ENCODE results near the gene NME3.
A peak's percentile ranks its signal among the peaks of the same experiment; 100 is the strongest.

Gene NME3

DNA sequence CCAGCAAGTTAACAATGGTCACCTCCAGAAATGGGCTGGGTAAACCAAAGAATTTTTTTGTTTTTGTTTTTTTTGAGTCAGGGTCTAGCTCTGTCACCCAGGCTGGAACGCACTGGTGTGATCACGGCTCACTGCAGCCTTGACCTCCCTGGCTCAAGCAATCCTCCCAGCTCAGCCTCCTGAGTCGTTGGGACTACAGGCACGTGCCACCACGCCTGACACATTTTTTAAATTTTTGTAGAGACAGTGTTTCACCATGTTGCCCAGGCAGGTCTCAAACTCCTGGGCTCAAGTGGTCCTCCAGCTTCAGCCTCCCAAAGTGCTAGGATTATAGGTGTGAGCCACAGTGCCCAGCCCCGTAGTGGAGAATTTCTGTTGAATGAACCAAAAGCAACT, 9.3 kb upstream of the NME3 start:
- DNase-seq (ENCODE audit: low read depth) = no peak

DNA sequence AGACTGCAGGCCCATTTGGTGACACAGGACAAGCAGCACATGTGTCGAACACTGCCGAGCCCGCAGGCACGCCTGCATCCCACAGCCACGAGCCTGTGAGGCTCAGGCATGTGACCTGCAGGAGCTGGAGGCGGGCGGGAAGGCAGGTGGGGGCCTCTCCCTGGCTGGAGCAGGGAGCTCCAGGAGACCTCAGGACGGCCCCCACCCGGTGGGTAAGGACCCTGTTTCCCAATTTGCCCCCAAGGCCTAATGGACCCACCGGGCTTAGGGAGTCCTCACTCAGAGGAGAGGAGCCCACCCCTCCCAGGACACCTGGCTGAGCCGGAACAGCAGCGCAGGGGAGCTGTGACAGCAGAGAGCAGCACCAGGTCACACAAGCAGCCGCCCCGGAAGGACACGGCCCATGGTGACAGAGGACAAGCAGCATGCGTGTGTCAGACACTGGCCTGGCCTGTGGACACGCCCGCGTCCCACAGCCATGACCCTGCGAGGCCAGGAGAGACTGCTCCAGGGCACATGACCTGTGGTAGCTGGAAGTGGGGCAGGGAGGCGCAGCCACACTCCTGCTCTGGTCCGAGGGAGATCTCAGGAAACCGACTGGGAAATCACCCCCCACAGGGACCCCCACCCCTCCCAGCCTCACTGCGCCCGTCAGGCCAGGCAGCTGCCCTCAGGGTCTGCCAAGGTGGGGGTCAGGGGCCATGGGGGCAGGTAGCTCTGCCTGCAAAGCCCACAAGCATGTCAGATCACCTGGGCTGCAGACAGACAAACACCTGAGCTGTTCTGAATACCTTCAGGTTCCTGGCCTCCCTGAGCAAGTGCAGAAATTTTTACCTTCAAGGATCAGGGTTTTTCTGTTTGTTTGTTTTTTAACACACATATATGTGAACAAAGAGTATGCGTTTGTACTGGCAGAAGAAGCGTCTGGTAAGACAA, 8.7 kb upstream of the NME3 start:
- no peak for DNase-seq (ENCODE audit: low read depth)

DNA sequence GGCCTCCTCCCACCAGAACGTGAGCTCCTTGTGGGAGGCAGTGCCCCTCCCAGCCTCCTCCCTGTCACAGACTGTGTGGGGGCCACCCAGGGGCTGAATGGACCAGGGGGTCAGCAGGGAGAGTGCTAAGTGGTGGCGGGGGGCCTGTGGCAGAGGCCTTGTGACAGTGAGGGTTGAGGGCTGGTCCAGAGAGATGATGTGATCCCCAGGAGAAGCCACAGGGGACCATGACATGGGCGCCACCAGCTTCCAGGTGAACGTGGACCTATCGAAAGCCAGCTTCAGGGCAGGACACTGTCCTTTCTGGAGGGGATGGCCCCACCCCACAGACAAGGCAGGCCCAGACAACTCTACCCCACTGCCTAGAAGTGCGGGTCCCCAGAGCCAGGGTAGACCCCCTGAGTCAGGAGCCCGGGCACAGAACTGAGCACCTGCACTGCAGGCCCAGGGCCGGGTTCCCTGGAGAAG, 7.9 kb upstream of the NME3 start:
- DNase-seq (ENCODE audit: low read depth) = no peak

DNA sequence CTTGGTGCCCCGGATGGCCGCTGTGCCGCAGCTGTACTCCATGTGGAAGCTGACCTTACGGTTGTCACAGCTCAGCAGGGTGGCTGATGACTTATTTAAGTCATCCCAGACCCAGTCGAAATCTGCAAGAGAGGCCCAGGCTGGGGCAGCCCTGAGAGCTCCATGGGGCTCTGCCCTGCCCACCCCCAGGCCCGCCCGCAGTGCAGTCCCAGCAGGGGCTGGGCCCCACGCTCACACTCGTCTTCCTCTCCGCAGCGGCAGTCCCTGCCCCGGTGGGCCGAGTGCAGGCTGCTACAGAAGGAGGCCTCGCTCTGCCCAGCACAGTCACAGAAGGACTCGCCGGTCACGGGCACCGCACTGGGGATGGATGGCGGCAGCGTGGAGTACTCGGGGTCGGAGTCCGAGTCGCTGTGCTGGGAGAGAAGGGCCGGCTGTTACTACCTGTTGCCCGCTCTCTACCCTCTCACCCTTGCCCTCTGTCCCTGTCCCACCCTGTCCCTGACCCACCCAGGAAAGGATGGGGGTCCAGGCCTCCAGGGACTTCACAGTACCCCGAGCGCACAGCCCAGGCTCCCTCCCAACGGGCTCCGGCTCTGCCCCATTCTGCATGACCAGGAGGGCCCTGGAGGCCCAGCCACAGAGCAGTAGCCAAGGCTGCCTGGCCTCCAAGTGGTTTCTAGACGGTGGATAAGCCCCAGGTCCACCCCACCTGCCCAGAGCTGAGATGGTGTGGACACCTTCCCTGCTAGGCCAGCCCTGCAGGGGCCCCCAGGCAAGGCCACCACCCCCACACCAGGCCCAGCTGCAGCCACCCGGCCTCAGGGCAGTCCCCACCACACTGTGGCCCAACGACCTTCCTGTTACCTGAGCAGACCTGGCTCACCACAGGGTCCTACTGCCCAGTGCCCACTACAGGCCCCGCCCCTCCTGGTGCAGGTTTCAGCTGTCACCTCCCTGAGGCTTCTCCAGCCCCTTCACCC, 7.1 kb upstream of the NME3 start:
- no peak for DNase-seq (ENCODE audit: low read depth)

DNA sequence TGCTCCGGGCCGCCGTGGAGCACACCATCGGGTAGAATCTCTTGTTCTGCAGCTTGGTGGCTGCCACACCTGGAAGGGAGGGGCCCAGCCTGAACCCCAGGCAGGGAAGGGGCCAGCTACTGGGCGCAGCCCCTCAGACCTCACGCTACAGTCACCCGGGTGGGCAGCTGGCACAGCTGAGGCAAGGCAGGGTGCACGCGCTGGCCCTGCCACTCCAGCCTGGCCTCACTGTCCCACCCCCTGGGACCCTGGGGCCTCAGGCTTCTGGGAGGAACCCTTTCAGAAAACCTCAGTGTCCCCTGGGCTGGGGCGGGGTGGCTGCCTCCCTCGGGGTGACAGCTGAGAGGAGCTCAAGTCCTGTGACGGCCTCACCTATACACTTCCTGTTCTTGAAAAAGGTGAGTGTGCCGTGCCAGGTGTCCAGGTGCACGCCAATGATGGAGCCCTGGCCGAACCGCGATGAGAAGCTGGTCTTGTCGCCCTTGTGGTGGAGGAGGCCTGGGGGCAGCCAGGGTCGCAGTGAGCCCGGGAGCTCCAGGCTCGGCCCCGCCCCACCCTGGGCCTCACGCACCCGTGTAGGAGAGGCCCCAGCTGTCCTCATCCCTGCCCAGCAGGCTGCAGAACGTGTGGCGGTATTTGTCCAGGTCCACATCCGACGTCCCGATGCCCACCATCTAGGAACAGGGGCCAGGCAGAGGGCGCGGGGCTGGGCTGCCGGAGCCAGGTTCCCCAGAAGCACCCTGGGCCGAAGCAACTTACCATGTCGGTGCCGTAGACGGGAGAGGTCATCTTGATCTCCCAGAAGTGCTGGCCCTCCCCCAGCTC, 6.2 kb upstream of the NME3 start:
- no peak for DNase-seq (ENCODE audit: low read depth)

DNA sequence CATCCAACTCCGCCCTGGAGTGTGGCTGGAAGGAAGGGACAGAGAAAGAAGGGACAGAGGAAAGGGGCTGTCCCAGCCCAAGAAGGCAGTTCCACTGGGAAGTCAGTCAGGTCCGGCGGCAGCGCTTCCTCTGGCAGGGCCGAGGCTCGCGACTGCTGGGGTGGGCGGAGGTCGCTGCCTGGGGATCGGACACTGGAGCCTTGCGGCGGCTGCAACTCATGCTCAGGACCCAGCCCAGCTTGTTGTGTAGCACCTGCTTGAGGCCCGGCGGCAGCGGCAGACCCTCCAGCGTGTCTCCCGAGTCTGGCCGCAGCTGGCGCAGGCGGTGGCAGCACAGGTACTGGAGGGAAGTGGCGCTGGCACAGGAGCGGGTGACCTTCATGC, 5.6 kb upstream of the NME3 start:
- DNase-seq (ENCODE audit: low read depth) = no peak

DNA sequence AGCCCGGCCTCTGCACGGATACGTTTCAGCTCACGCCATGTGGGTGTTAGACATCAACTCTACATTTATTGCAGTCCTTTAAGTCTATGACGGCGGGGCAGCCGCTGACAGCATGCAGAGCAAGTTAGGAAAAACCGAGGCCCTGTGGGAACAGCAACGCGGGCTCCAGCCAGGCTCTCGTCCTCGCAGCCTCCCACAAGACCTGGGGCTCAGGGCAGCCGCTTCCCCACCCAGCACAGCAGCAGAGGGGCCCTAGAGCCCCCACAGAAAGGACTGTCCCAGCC, 5.3 kb upstream of the NME3 start:
- no peak for DNase-seq (ENCODE audit: low read depth)

GRCh38 chr16:1775846-1776671, 4.7 kb upstream of the NME3 start:
- no peak for DNase-seq (ENCODE audit: low read depth)

- no peak for DNase-seq (ENCODE audit: low read depth)
Observed at GRCh38 chr16:1775006-1775845, 3.9 kb upstream of the NME3 start.

- DNase-seq (ENCODE audit: low read depth) = no peak
Observed at GRCh38 chr16:1774448-1774780, 3.1 kb upstream of the NME3 start.

DNA sequence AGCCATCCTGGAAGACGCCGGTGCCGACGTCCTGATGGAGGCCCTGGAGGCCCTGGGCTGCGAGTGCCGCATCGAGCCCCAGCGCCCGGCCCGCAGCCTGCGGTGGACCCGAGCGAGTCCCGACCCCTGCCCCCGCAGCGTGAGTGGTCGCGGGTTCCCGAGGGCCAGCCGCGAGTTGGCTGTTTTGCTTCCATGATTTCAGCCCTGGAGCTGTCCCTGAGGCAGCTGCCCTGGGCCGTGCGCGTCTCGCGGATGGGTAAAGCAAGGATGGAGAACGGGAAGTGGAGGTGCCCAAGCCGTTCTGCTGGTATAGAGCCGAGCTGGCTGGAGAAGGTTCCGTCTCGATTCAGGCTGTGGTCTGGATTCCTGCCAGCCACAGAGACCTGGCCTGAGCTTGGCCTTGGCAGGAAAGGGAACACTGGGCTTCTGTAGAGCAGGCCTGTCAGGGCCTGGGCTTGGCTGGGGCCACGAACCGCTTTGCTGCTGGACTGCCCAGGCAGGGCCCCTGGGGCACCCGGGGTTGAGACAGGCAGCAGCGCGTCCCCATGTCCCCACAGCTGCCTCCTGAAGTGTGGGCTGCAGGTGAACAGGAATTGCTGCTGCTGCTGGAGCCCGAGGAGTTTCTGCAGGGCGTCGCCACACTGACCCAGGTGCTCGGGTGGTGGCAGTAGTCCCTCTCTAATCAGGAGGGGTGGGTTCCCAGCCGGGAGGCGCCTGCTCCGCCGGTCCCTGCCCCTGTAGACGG, 2.5 kb upstream of the NME3 start:
- no peak for DNase-seq (ENCODE audit: low read depth)

DNA sequence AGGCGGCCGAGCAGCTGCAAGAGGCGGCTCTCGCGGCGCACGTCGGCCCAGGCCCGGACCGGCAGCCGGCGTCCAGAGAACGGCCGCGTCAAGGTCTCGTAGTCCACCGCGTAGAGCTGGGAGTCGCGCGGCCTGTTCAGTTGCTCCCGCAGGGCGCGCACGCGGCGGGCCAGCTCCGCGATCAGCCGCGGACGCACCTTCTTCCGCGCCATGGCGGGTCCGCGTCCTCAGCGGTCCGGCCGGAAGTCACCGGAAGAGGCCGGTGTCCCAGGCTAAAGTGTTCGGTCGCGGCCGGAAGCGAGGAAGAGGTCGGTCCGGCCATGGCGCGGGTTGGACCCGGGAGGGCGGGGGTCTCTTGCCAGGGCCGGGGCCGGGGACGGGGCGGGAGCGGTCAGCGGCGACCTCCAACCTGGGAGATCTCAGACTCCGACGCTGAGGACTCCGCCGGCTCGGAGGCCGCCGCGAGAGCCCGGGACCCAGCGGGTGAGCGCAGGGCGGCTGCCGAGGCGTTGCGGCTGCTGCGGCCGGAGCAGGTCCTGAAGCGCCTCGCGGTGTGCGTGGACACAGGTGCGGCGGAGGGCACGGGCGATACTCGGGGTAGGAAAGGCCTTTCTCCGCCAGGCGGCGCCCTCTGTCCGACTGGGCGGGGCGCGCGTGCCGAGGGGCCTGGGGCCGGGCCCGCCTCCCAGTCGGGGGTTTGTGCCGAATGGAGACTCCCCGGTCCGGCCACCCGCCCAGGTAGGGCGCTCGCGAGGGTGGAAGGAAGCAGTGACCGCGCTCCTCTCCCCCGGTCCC, 1.8 kb upstream of the NME3 start, which contains the start of gene MRPS34:
Gene MRPS34, minus strand, starts transcription at position 227 of the 795 bp plus-strand sequence. Its CDS starts 15 bp downstream, at position 212.
- peak; percentile 57 for DNase-seq (ENCODE audit: low read depth)

DNA sequence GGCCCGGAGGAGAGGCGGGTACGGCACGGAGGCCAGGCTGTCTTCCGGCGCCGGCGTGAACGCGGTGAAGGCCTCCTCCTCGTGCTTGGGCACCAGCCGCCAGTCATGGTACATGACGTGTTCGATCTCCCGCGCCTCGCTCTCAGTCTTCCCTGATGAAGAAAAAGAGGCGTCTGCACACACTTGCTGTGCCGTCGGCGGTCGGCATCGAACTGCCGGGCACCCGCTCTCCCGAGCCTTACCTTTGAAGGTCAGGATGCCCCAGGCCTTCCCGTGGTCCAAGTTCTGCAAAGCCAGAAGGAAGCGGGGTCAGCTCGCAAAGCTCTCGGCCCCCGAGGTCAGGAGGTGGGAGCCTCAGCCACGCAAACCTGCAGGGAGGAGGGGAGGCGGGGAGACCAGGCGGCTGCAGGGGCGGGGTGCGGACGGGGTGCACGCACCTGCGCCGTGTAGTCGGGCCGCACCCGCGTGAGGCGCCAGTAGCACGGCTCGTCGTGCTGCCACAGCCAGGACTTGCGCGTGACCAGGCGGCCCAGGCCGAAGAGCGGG, 1.1 kb upstream of the NME3 start, which contains the start of gene EME2:
Gene EME2, plus strand, starts transcription at position 449 of the 546 bp plus-strand sequence. CDS start 418 bp downstream, outside the sequence.
- DNase-seq (ENCODE audit: low read depth) = no peak

GRCh38 chr16:1771864-1772361, 570 bp upstream of the NME3 start:
- no peak for DNase-seq (ENCODE audit: low read depth)

DNA sequence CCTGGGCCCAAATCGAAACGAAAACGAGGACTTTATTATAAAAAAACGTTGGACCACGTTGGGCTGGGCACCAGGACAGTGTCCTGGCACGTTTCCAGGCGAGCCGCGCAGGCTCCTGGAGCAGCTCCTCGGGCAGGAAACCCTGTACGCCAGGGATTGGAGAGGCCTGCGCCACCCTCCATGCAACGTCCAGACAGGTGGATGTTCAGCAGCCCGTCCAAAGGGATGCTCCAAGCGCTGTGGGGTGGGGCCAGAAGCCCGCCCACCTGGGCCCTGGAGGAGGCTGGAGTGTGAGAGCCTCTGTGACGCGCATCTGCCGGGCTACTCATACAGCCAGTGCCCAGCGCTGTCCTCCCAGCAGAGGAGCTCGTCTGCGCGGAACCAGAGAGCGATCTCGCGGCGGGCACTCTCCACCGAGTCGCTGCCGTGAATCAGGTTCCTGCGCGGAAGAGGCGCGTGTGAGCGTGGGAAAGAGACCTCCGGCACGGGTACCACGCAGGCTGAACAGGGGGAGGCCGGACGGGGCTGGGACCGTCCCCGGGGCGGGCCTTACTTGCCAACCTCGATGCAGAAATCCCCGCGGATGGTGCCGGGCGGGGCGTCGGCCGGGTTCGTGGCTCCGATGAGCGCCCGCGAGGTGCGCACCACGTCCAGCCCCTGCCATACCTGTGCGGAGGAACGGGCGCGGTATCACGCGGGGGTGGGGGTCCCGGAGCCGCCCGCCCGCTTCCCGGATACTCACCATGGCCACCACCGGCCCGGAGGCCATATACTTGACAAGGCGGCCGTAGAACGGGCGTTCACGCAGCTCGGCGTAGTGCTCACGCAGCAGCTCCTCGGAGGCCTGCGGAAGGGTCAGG, 785 bp downstream of the NME3 start:
- peak; percentile 38 for DNase-seq (ENCODE audit: low read depth)

GRCh38 chr16:1769402-1770300, 1.7 kb downstream of the NME3 start:
- DNase-seq (ENCODE audit: low read depth) = no peak

Measured in stromal cell of bone marrow (primary cell).